GM18498 (cell line): ENCODE data around the gene DNAH6.

Experiments
- ATAC-seq: cut with Tn5 transposase; IDR thresholded peaks from one replicate; pipeline ENCODE4 v1.9.1; 2021; ENCODE audit warnings: mild to moderate bottlenecking, moderate library complexity; ENCODE audit not compliant: unreplicated experiment

Gene DNAH6

GRCh38 chr2:84830758-84831500, 314.6 kb downstream of the DNAH6 start:
- ATAC-seq, result no peak

DNA sequence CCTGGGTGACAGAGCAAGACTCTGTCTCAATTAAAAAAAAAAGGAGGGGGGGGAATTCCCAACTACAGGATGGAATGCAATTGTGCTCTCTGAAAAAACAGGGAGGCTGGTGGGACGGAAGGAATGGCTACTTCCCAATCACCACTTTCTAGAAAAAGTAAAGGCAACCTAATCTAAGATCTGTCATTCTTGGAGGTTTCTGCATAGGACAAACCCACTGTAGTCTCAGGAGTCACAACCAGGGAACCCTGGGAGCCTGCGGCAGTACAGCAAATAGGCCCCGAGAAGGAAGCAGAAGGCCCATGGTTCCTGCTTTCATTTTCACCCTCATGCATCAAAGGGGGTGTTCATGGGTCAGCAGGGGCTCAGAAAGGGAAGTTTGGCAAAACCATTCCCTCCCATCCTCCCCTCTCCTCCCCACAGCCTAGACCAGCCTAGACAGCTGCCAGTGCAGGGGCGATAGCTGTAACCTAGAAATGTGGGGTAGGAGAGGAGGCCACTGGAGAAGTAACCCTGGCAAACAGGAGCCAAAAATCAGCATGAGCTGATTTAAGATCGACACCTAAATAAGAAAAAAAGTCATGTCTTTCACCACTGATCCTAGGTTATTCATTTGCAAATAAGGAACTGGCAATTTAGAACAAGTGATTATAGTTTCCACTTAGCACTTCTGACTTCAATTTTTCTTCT, 316.6 kb downstream of the DNAH6 start:
- ATAC-seq, result peak; percentile 87

GRCh38 chr2:84833481-84834150, 317.3 kb downstream of the DNAH6 start:
- no peak for ATAC-seq

DNA sequence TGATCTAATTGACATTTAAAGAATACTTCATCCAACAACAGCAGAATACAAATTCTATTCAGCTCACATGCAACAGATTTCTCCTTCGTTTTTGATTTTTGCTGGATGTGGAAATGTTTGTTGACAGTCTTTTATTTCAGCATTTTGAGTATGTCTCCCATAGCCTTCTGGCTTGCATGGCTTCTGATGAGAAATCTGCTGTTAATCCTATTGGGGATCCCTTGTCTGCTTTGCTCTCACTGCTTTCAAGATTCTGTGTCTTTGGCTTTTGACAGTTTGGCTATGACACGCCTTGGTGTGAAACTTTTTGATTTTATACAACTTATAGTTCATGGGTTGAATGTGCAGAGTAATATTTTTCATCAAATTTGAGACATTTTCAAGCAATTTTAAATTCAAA, 319.9 kb downstream of the DNAH6 start:
- ATAC-seq, result no peak

DNA sequence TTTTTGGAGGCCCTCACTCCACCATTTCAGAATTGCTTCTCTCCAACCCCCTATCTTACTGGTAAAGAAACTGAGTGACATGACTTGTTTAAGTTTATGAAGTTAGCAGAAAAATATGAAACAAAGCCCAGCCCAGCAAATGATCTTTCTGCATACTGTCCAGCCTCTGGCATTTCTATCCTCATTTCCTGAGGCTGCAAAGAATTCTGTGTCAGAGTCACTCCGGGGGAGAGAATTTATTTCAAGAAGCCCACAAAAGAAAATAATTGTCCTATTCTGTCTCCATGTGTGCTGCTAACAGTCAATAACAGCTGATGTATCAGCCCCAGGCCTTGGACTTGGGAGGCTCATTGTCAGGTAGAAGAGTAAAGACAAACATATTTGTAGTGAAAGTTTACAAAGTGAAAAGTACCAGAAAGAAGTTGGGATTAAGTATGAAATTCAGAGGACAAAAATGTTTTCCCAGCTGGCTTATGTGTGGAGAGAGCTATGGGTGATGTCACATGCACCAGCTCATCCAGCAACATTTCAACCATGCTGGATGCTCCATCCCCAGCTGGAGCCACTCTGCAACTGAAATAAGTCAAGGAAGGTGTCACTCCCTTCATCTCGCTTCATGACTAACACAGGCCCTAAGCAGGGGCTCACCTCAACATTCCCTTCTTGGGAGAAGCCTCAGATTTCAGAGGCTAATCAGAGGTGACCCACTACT, 322.3 kb downstream of the DNAH6 start:
- no peak for ATAC-seq

DNA sequence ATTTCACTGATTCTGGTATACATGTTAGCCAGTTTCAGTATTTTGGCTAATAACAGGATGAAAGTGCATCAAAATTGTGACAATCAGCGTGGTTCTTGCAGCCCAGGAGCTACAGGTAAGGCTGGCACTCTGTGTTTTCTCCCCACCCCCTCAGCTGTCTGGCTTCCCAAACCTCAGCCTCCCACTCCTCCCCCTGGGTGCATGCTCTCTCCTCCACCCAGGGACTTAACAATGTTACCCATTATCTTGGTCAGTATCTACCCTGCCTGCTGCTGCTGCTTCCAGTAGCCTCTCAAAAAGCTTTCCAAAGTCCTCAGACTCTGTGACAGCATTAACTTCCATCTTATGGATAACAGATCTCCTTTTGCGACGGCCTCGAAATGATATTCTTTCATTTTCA, 323.6 kb downstream of the DNAH6 start:
- no peak for ATAC-seq

DNA sequence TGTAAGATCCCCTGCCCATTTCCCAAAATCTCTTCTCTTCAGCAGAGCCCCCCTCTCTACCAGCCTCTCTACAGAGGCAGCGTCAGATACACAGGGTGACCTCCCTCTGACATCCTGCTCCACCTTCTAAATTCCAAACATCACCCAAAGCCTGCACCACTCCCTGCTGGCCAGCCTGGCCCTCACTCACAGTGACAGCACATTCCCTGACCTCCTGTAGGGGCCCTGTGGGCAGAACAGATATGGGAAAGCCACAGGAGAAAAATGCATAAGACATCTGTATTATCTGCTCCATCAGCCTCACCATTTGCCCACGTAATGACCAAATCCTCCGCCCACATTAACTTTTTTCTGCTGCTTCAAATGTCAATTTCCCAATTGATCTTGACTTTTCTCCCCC, 324.0 kb downstream of the DNAH6 start:
- no peak for ATAC-seq

GRCh38 chr2:84841577-84841976, 325.3 kb downstream of the DNAH6 start:
- ATAC-seq, result no peak

DNA sequence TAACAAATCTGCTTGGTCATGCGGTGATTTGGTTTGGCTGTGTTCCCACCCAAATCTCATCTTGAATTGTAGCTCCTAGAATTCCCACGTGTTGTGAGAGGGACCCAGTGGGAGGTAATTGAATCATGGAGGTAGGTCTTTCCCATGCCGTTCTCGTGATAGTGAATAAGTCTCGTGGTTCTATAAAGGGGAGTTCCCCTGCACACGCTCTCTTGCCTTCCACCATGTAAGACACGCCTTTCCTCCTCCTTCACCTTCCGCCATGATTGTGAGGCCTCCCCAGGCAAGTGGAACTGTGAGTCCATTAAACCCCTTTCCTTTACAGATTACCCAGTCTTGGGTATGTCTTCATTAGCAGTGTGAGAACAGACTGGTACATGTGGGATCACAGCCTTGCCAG, 327.8 kb downstream of the DNAH6 start:
- no peak for ATAC-seq

DNA sequence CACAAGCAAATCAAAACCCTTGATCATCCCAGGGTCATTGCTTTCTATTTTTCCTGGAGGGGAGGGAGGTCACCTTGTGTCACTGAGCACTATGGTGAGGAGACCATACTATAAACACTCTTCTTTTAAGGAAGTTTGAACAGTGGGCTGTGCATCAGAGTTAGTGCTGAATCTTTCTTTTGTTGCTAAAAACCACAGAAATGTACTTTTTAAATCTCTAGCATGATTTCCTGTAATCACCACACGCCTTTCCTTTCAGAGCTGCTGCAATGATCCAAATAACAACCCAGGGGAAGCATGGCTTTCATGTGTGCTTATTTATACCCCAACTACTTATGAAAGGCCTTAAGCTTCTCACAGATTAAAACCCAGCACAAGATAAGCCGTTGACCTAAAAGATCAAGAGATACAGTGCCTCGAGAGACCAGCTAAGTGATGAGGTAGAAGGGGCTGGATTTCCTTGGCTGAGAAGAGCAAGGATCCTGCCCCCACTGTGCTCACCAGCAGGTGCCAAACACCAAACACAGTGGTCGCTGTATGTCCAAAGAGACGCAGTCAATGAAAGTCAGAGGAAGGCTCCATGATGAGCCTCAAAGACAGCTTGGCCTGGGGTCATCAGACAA, 329.9 kb downstream of the DNAH6 start:
- peak; percentile 46 for ATAC-seq

- no peak for ATAC-seq
Measured at GRCh38 chr2:84846741-84847142, 330.4 kb downstream of the DNAH6 start.

DNA sequence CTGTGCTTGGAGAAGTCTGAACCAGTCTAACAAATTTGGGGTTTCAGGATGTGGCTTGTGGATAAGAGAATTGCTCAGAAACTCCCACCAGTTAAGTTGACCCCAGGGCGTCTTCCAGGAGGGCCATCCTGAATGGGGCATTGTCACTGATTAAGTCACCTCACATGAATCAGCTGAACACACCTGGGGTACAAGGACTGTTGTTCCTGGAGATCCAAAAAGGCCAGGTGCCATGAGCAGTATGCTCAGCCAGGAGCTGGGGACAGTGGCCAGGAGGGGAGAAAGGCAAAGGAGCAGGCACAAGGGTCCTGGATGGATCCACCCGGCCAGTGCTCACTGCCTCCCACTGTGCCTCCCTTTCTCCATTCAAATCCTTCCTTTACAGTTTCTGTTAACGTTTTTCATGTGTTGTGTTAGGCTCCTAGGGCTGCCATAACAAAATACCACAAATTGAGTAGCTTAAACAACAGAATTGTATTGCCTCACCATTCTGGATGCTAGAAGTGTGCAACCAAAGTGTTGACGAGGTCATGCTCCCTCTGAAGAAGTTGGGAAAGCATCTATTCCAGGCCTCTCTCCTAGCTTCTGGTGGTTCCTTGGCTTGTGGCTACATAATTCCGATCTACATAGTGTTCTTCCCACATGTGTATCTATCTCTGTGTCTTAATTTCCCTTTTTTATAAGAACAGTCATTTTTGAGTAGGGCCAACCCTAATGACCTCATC, 331.2 kb downstream of the DNAH6 start:
- ATAC-seq, result no peak

- no peak for ATAC-seq
Measured at GRCh38 chr2:84849271-84849952, 333.1 kb downstream of the DNAH6 start.

- no peak for ATAC-seq
Measured at GRCh38 chr2:84850471-84850870, 334.2 kb downstream of the DNAH6 start.

GRCh38 chr2:84851876-84852275, 335.6 kb downstream of the DNAH6 start:
- ATAC-seq, result no peak

DNA sequence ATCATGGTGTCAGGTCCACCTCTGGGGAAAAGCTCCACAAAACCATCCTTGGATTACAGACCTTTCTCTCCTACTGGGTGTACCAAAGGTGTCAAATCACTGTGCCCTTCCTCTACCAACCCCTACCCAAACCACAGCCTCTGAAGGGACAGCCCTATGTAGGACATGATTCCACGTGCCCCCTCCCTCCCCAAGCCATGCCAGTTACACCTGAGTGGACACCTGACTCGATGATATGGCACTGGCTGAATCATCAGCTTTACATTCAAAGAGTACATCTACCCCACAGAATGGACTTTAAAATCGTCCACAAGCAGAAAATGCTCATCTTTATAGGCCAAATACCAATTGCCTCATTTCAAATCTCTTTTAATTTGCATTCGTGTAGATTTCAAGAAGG, 338.6 kb downstream of the DNAH6 start:
- no peak for ATAC-seq

DNA sequence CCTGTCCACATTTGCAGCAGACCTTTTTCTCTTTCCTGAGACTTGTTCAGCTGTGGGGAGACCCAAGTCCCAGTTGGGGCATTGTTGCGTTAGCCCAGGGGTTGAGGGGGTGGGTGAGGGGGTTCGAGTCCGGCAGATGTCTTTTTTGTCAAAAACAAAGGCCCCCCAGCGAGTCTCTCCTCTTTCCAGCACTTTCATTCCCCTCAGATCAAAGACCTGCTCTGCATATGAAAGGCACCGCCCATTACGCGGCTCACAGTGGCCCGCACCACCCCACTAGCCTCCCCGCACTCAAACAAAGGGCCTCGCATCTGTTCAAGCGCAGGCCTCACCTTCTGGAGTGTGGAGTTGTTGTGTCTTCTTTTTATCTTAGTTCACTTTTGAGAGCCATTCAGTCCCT, 339.4 kb downstream of the DNAH6 start:
- ATAC-seq, result no peak

GRCh38 chr2:84856787-84857186, 340.5 kb downstream of the DNAH6 start:
- ATAC-seq, result peak; percentile 64

DNA sequence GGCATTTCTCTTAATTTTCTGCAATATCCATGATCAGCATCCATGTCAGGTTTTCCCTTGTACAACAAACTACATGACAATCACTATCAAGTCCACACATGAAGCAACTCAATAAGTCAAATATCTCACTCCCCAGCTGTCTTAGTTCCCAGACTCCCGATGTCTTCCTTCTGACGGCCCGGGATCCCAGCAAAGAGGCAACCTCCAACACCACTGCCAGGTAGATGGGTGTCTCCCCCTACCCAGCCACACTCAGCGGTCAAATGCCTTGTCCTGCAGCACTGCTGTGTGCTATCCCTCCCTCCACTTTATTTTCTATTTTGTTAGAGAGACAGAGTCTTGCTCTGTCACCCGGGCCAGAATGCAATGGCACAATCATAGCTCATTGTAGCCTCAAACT, 341.3 kb downstream of the DNAH6 start:
- ATAC-seq, result no peak

DNA sequence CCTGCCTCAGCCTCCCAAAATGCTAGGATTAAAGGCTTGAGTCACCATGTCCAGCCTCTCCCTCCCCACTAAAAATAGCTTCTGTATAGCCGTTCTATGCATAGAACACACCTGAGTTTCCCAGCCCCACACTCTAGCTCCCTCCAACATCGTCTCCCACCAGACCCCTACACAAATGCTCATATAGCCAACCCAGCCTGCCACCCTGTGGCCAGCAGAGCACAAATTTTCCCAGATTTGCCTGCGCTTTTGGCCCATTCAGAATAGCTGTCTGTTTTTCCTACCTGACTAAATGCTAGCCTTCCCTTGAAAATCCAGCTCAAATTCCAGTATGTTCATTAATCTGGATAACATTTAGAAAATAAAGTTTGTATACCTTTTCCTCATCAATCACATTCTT, 341.8 kb downstream of the DNAH6 start:
- no peak for ATAC-seq
